SH-SY5Y (cell line): ENCODE results near the gene DSCAM.
A peak's percentile ranks its signal among the peaks of the same experiment; 100 is the strongest.

Experiments
- GATA2 ChIP-seq: IDR thresholded peaks from 2 replicates; pipeline ENCODE4 v1.6.1; 2011; ENCODE audit warnings: mild to moderate bottlenecking, low read depth, low read length
- GATA3 ChIP-seq: IDR thresholded peaks from 2 replicates; pipeline ENCODE4 v1.6.1; 2011; ENCODE audit warnings: low read depth, mild to moderate bottlenecking, low read length, moderate library complexity

The DSCAM gene

DNA sequence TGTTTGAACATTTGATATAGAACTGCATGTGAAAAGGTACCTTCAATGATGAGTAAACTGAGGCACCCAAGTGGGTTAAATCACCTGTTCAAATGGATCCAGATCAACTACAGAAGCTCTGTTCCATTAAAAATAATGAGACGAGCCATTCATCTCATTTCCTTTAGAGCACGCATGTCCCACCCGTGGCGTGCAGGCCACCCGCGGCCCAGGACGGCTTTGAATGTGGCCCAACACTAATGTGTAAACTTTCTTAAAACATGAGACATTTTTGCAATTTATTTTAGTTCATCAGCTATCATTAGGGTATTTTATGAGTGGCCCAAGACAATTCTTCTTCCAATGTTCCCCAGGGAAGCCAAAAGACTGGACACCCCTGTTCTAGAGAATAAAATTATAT is 381.6 kb downstream of the DSCAM start:
- TF ChIP-seq GATA2 = no peak
- TF ChIP-seq GATA3 = no peak

DNA sequence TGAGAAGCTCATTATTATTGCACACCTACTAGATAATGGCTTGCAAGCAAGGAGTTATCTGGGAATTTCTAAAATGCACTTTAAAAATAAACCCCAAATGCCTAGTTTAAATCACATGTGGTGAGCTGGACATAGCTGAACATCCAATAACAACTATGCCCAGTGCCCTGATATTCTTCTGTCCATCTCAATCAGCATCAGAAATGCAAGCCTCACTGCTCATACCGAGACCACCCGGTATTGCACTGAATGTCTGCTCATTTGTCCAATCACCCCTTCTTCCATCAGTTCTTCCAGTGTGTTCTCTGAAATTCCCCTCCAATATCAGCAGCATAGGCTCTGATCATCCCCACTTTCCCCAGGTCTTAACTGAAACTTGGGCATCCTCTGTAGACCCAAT is 383.8 kb downstream of the DSCAM start:
- TF ChIP-seq GATA3 = no peak
- no peak for TF ChIP-seq GATA2

DNA sequence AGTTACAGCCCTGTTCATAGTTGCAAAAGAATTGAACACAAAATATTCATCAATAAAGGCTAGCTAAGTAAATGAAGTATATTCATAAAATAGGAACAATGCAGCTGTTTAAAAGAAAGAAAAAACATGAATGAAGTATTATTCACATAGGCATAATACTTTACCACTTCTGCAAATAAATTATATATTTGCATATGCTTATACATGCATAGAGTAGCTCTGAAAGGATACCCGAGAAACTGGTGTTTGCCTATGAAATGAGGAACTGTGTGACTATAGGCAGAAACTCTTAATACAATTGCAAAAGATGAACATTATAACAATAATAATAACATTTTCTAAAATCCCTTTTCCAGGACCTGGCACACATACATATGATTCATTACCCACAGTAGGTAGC is 385.9 kb downstream of the DSCAM start:
- TF ChIP-seq GATA2 = no peak
- no peak for TF ChIP-seq GATA3

DNA sequence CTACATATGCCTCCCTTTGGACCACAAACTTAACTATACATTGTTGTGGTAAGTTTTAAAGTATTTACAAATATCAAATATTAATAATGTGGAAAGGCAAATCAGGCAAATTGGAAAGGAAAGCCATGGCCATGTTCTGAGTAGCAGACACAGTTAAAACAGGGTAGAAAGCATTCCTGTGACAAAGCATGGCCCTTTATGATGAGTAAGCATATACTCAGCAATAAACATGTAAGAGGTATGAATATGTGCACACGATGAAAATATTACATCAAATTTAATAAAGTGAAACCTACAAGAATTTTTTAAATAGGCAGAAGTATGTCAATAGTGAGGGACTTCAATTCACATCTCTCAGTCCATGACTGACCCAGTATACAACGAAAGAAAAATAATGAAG is 389.2 kb downstream of the DSCAM start:
- TF ChIP-seq GATA2 = no peak
- TF ChIP-seq GATA3 = no peak

DNA sequence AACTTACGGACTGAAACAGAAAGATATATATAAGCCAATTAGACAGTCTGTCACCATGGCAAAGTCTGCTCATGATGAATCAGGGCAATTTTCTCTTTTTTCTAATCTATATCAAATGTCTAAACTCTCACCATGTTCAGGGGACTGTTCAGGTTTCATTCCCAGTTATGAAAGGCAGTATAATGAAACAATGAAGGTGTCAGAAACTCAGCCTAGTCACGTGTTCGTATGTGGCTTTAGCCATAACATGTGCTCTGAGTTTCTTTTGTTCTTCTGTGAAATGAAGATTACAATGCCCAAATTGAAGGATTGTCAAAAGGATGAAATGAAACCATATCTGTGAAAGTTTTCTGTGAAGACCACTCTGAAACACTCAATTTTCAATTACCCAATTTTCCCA is 392.9 kb downstream of the DSCAM start:
- TF ChIP-seq GATA3 = no peak

DNA sequence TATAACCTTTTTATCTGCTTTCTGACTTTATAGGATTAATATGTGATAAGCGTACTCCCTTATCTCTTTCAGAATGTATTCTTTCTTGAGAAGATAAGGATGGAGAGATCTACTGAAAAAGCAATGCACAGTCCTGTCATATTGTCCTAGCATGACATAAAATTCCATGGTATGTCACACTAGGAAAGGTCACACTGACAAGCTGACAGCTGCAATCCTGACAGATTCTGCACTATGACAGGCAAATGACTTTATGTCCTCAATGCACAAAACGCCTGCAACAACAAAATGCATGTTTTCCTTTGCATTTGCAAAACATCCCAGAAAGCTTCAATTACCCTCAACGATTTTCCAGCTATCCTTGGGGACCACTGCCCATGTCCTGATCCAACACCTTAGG is 393.8 kb downstream of the DSCAM start:
- no peak for TF ChIP-seq GATA3
- no peak for TF ChIP-seq GATA2

DNA sequence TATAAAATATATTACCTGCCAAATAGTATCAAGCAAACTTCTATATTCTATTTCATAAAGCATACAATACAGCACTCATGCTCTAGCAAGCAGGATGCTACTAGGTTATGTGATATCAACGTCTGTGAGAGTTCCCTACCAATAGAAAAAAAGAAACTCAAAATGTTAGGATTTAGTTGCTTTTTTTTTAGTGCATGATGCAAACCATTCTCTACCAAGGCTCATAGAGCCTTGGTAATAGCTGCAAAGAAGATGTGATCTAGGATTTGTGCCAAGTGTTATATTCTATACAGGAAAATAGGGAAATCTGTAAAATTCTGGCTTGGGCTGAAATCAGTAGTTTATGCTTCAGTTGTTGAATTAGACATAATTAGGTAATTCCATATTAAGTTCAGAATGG is 394.4 kb downstream of the DSCAM start:
- TF ChIP-seq GATA2 (no peak), GATA3 (no peak)

DNA sequence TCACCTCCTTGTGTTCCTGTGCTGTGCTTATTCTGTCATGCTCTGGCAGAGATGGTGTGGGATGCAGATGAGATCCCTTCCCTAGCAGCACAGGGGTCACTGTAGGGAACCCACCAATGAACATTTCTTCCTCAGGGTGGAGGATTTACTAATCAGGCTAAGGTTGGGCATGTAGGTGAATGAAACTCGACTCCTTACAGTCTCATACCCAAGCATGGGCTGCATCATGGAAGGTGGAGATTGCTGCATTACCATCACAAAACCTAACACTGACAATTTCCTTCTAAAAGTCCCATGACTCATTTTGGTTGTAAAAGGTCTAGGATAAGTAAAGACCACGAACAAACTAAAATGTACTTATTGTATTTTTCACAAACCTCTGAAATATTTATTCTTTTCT is 399.9 kb downstream of the DSCAM start:
- TF ChIP-seq GATA2 (no peak), GATA3 (no peak)

DNA sequence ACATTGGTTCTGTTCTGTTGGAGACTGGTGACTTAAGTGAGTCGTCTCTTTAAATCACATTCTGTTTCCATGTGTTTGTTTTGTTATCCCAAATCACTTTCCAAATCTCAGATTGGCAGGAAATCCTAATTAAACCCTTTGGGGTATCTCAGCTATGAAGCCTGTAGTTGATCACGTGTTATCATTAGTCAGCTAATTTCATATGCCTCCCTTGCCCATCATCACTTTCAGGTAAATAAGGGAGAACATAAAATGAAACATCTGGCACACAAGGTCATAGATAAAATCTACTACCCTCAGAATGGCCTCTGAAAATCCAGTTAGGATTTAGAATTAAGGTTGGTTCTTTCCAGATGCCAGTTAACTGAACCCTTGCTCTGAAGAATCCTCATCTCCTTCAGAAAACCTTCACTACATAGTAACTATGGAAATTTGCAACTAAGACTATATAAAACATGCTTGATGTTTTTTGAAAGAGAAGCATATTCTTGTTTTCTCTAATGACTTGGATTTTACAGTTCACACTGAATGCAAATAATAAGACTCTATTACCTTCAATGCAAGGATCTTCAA is 401.5 kb downstream of the DSCAM start:
- TF ChIP-seq GATA2 (peak; percentile 84), GATA3 (peak; percentile 88)

DNA sequence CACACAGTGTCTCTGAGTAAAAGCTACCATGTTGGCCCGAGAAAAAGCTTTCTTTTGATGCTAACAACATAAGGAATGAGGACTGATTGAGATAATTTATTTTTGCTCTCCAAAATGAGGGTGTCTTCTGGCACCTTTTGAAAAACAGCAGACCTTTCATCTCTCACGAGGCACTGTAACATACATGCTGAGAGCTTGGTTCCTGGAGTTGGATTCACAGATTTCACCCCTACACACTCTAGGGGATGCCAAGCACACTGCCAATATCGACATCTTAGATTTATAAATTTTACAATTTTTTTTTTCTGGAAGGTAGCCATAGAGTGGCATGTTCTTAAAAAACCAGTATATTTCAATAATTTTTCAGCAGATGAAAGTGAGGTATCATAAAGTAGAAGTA is 408.3 kb downstream of the DSCAM start:
- TF ChIP-seq GATA2 (no peak), GATA3 (no peak)

DNA sequence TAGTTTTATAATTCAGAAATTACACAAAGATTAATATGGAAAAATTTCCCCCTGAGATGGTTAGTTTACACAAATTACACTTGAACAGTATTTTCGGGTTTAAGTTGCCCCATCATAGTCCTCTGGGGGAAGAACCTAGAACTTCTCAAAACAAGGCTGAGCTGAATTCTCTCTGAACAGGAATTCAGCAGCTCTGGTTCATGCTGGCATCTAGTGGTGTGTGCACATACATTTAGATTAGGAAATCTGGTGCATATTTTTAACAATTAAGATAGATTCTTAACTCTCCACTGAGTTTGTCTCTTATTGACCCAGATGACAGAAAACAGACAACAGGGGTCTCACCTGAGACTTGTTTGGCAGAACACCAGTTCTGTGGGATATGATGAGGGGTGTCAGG is 410.7 kb downstream of the DSCAM start:
- TF ChIP-seq GATA3 (no peak), GATA2 (no peak)

DNA sequence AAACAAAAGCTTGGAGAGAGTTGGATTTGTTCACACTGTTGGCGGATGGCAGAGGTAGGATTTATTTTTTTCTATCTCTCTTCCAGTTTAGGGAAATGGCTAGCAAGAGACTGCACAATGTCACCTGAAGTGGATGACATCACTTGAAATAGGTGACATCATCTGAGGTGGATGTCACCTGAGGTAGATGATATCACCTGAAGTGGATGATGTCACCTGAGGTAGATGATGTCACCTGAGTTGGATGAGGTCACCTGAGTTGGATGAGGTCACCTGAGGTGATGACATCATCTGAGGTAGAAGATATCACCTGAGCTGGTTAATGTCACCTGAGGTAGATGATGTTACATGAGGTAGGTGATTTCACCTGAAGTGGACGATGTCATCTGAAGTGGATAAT is 413.4 kb downstream of the DSCAM start:
- TF ChIP-seq GATA2 = no peak
- TF ChIP-seq GATA3 = no peak

DNA sequence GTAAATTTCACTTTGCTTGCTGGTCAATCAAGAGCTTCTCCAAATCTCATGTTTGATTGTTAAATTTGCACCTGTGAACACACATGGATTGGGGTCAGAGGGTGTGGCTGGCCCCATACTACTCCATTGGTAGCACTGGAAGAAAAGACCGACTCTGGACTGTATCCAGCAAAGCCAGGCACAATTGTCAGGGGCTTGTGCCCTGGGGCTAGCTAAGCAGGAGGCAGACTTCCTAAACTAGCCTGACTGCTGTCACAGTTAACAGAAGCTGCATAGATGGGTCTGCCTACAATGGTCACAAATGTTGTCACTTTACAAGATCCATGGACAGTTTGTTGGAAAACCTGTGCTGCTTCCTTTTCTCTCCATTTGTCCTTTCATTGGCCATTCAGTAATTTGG is 421.0 kb downstream of the DSCAM start:
- TF ChIP-seq GATA2 (no peak), GATA3 (no peak)

DNA sequence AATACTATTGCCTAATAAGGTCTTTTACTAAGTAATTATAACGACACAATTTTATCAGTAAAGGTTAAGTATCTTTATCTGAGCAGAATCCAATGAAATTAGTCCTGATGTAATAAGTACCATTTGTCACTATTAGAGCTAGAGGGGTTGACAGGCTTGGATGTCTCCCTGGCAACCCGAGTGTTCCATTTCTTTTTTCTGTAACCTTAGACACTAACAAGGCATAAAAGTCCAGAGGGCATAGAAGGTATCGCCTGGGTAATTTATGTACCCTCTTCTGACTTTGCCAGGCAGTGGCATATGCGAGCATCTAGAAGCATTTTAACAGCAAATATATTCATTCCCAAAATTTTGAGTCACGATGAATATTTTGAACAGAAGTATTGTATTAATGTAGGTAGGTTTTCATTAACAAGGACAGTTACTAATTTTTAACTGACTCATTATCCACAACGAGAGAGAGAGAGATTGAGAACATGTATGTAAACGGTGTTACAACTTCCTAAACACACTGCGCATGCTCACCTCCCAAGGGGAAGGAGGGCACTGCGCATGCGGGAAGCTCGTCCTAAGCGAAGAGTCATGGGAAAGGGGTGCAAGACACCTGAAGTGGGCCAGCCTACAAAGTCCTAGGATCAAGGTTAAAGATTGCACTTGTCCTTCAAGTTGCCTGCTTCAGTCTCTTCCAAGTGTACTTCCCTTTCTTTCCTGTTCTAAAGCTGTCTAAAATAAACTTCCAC is 423.9 kb downstream of the DSCAM start:
- TF ChIP-seq GATA2 = peak; percentile 37; the same call in 1 of the 2 replicates
- TF ChIP-seq GATA3 = peak; percentile 54

DNA sequence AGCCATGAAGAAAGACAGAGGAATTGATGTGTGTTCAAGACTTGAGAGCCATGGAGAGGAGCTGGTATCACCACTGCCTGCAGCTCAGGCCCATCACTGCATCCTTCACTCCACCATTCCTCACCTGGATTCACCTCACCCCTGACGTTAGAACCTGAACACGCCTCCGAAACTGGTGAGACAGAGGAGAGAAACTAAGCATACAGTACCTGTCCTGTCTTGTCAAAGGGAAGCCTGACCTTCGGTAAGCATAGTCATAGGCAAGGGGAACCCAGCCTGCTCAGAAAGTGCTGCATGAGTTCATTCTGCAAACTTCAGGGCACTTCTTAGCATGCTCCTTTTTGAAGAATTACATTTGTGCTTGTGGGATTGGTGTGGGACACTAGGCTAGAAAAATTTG is 425.8 kb downstream of the DSCAM start:
- TF ChIP-seq GATA2 = no peak
- no peak for TF ChIP-seq GATA3
